ENCODE data around the gene PSTPIP1.

GRCh38 chr15:76986743-76987142, 8.2 kb upstream of the PSTPIP1 start:
- TF ChIP-seq ZNF274 (IDR thresholded peaks at IDR 0.05; ENCODE audit: low read depth, low read length) = no peak
- TF ChIP-seq YY1 (IDR thresholded peaks at IDR 0.05; ENCODE audit: insufficient read depth, insufficient read length) = no peak
- TF ChIP-seq SUZ12 (IDR thresholded peaks at IDR 0.05; ENCODE audit: extremely low read depth, insufficient read depth, insufficient read length) = no peak

Measured in NT2/D1 (cell line).